ENCODE results near the gene PRMT9.

GRCh38 chr4:147709999-147710398, 26.0 kb upstream of the PRMT9 start:
- TF ChIP-seq CTCF (IDR thresholded peaks at IDR 0.05), result no peak
- TF ChIP-seq POLR2A (IDR thresholded peaks at IDR 0.05), result no peak
